ENCODE data around the gene HSD17B4.
A peak's percentile ranks its signal among the peaks of the same experiment; 100 is the strongest.
"Not testable (repeated sequence)": the region's sequence is repeated elsewhere in the genome, so short reads cannot be mapped to it uniquely, and the experiment has no call there.

Gene HSD17B4

GRCh38 chr5:119452373-119453039 lies at the start of gene HSD17B4:
HSD17B4 (plus strand) TSS chr5:119452497; CDS start chr5:119452576, 79 bp downstream.
- TF ChIP-seq JUND (IDR thresholded peaks at IDR 0.05; ENCODE audit: low read depth), result no peak
- in situ Hi-C loops (cut with HindIII; ENCODE audit: low pct_unique_long_range_greater_than_20kb, low sequenced_read_pairs), result no loop called here
- peak; percentile 82 to 95 for DNase-seq (ENCODE audit: low read depth in 1 of 2, low spot score in 1 of 2)

GRCh38 chr5:119402555-119402954 lies 49.7 kb upstream of the HSD17B4 start:
- DNase-seq (ENCODE audit: low read depth in 1 of 2, low spot score in 1 of 2), result no peak
- in situ Hi-C loops (cut with HindIII; ENCODE audit: low pct_unique_long_range_greater_than_20kb, low sequenced_read_pairs), result no loop called here
- no peak for TF ChIP-seq JUND (IDR thresholded peaks at IDR 0.05; ENCODE audit: low read depth)

GRCh38 chr5:119404033-119404432 lies 48.3 kb upstream of the HSD17B4 start:
- TF ChIP-seq JUND (IDR thresholded peaks at IDR 0.05; ENCODE audit: low read depth), result no peak
- in situ Hi-C loops (cut with HindIII; ENCODE audit: low pct_unique_long_range_greater_than_20kb, low sequenced_read_pairs), result no loop called here

GRCh38 chr5:119405419-119405818 lies 46.9 kb upstream of the HSD17B4 start:
- no peak for DNase-seq (ENCODE audit: low read depth in 1 of 2, low spot score in 1 of 2)
- in situ Hi-C loops (cut with HindIII; ENCODE audit: low pct_unique_long_range_greater_than_20kb, low sequenced_read_pairs), result no loop called here
- TF ChIP-seq JUND (IDR thresholded peaks at IDR 0.05; ENCODE audit: low read depth), result no peak

More at GRCh38 chr5:119404033-119404432, 48.3 kb upstream of the HSD17B4 start:
- DNase-seq (ENCODE audit: low read depth in 1 of 2, low spot score in 1 of 2), result no peak

GRCh38 chr5:119406551-119407110 lies 45.7 kb upstream of the HSD17B4 start:
- in situ Hi-C loops (cut with HindIII; ENCODE audit: low pct_unique_long_range_greater_than_20kb, low sequenced_read_pairs), result no loop called here
- DNase-seq (ENCODE audit: low read depth in 1 of 2, low spot score in 1 of 2), result no peak
- TF ChIP-seq JUND (IDR thresholded peaks at IDR 0.05; ENCODE audit: low read depth), result no peak

GRCh38 chr5:119409235-119409815 lies 43.0 kb upstream of the HSD17B4 start:
- TF ChIP-seq JUND (IDR thresholded peaks at IDR 0.05; ENCODE audit: low read depth), result no peak
- in situ Hi-C loops (cut with HindIII; ENCODE audit: low pct_unique_long_range_greater_than_20kb, low sequenced_read_pairs), result no loop called here
- DNase-seq (ENCODE audit: low read depth in 1 of 2, low spot score in 1 of 2), result peak in 1 of 2 experiments; percentile 54

- TF ChIP-seq JUND (IDR thresholded peaks at IDR 0.05; ENCODE audit: low read depth), result no peak
- in situ Hi-C loops (cut with HindIII; ENCODE audit: low pct_unique_long_range_greater_than_20kb, low sequenced_read_pairs), result no loop called here
- DNase-seq (ENCODE audit: low read depth in 1 of 2, low spot score in 1 of 2), result no peak
Observed at GRCh38 chr5:119410448-119411159, 41.7 kb upstream of the HSD17B4 start.

- peak in 1 of 2 experiments; percentile 84 for DNase-seq (ENCODE audit: low read depth in 1 of 2, low spot score in 1 of 2)
- no peak for TF ChIP-seq JUND (IDR thresholded peaks at IDR 0.05; ENCODE audit: low read depth)
- in situ Hi-C loops (cut with HindIII; ENCODE audit: low pct_unique_long_range_greater_than_20kb, low sequenced_read_pairs), result no loop called here
Observed at GRCh38 chr5:119411361-119412278, 40.7 kb upstream of the HSD17B4 start.

GRCh38 chr5:119412279-119413227 lies 39.7 kb upstream of the HSD17B4 start:
- in situ Hi-C loops (cut with HindIII; ENCODE audit: low pct_unique_long_range_greater_than_20kb, low sequenced_read_pairs), result no loop called here
- DNase-seq (ENCODE audit: low read depth in 1 of 2, low spot score in 1 of 2), result no peak
- TF ChIP-seq JUND (IDR thresholded peaks at IDR 0.05; ENCODE audit: low read depth), result no peak

GRCh38 chr5:119414124-119414734 lies 38.1 kb upstream of the HSD17B4 start:
- DNase-seq (ENCODE audit: low read depth in 1 of 2, low spot score in 1 of 2); in situ Hi-C loops (cut with HindIII; ENCODE audit: low pct_unique_long_range_greater_than_20kb, low sequenced_read_pairs): not testable (repeated sequence)

Measured in T47D (cell line).